HS-5 (cell line): ENCODE results near the gene KCND1.

Source experiments
- DNase-seq: peaks from one replicate; pipeline ENCODE4 v3.0.0-alpha.2; 2012; ENCODE audit warnings: low read depth

KCND1 gene

DNA sequence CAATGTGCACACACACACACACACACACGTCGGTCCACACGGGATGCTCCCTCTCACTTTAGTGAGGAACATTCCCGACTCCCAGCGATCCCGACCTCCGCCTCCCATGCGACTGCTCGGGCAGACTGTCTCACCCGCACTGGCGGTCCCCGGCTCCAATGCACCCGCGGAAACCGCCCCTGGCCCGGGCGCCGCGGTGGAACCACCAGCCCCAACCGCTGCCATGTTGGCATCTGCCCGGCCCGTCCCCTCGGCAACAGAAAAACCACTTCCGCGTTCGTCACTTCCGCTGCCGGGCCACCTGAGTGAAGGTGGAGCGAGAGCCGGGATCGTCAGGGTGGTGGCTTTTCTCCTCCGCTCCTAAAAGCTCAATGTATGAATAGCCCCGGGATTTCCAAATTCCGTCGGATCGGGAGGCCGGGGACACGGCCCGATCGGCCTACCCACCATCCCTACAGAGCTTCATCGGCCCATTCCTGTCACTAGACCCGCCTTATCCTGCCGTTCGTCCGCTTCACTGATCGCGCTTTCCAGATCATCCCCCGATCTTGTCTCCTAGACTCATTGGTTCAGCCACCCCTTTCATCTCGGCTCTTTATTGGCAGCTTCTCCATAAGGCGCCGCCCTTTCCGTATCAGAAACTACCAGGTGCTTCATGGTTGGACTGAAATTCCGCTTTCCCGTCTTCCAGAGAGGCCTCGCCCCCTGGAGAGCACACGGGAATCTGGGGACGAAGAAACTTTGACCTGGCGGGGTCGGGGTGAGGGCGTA lies 60.0 kb downstream of the KCND1 start, which contains the start of gene SLC35A2:
Gene SLC35A2, minus strand, starts transcription at position 235 of the 771 bp plus-strand sequence. Its CDS starts 10 bp downstream, at position 225.
- no peak for DNase-seq
